Heart right ventricle (tissue), 16 donors: Measurements from ENCODE around the gene CEP128. TPM values are rescaled to one million over a fixed set of nuclear protein-coding genes. Genes with fewer than 3 reads are reported as not detected.

Source experiments
- ATAC-seq, 8 donors: fragments of 200-7000 bp; cut with Tn5 transposase; one replicate each; pipeline ENCODE4 v1.9.1; 2020; ENCODE audit warnings: mild to moderate bottlenecking in 8 of 8, moderate library complexity in 8 of 8, moderate number of reproducible peaks in 1 of 8
- DNase-seq, 2 donors: peaks; one replicate each; pipeline ENCODE4 v3.0.0-alpha.2; 2020
- H3K27ac ChIP-seq, 10 donors: fragments of 200-600 bp; sonication (generic) in 2 of 10; one replicate each; pipeline versions ENCODE4 v1.5.0 to v1.8.0; 2020 to 2022; ENCODE audit warnings: mild to moderate bottlenecking in 3 of 10
- H3K27me3 ChIP-seq, 7 donors: fragments of 200-600 bp; one replicate each; pipeline ENCODE4 v1.8.0; 2021 to 2022; ENCODE audit warnings: mild to moderate bottlenecking in 2 of 7
- H3K36me3 ChIP-seq, 9 donors: fragments of 200-600 bp; sonication (generic) in 1 of 9; one replicate each; pipeline versions ENCODE4 v1.5.0 to v1.8.0; 2020 to 2022; ENCODE audit warnings: mild to moderate bottlenecking in 2 of 9
- H3K4me1 ChIP-seq, 9 donors: fragments of 200-600 bp; sonication (generic) in 1 of 9; one replicate each; pipeline versions ENCODE4 v1.5.0 to v1.8.0; 2020 to 2022; ENCODE audit warnings: mild to moderate bottlenecking in 4 of 9
- H3K4me3 ChIP-seq, 10 donors: fragments of 200-600 bp; sonication (generic) in 2 of 10; one replicate each; pipeline versions ENCODE4 v1.5.0 to v1.8.0; 2020 to 2022; ENCODE audit warnings: mild to moderate bottlenecking in 7 of 10, moderate library complexity in 2 of 10
- H3K9me3 ChIP-seq, 11 donors: fragments of 200-600 bp in 10 of 11; sonication (generic) in 2 of 11; one replicate each; pipeline versions ENCODE4 v1.5.0 to v1.8.0; 2013 to 2022; ENCODE audit warnings: mild to moderate bottlenecking in 2 of 11, control low read depth in 1 of 11, moderate library complexity in 1 of 11
- CTCF ChIP-seq, 9 donors: fragments of 200-600 bp; sonication (generic) in 2 of 9; IDR thresholded peaks; one replicate each; pipeline versions ENCODE4 v1.5.0 to v1.8.0; 2021 to 2022; ENCODE audit warnings: antibody characterized with exemption in 9 of 9, mild to moderate bottlenecking in 5 of 9, moderate library complexity in 1 of 9
- WGBS, 2 donors: extraction: QIAGEN DNeasy Blood & Tissue Kit; methylation state at CpG; one replicate each; pipeline ENCODE4 v1.1.7; 2013; ENCODE audit warnings: inconsistent platforms in 1 of 2; 5-methylcytosine and 5-hydroxymethylcytosine counted together
- intact Hi-C, 10 donors: fragments of 100-400 bp; cut with DNase I; formaldehyde crosslinking; loops; one replicate each; pipeline versions ENCODE4 v1.11.1 to v1.14.2; 2022
- polyA plus RNA-seq, 2 donors: library from polyadenylated mRNA; stranded (reverse); fragments of 200-250 nt; gene quantifications; one replicate each; pipeline ENCODE4 v1.2.3, GENCODE V29; 2013
- total RNA-seq, 10 donors: library from RNA; stranded (reverse); fragmentation: NEBNext Ultra II Directional in 3 of 10; extraction: Animal tissue kit (Norgen Biotek cat#: 25700) in 3 of 10; gene quantifications; one replicate each; pipeline versions ENCODE4 v1.2.1 to v1.2.4, GENCODE V29; 2021 to 2023
- donor health status: Arrhythmogenic right ventricular cardiomyopathy.
- donor health status: ischemic (EF 13 %, LVEDD 7.1; RV severe dilation, severe dysfunction).
- donor health status: healthy with polysubstance abuse.
- donor health status: DM: no; HTN: yes; CAD: no.
- donor health status: DM: no; HTN: no; CAD: no.
- donor health status: ischemic (EF 25% LVEDD 6.9; RV normal size, moderate dysfunction).
- donor health status: ischemic (EF 25% LVEDD 5.7; RV mildly dilated, moderate dysfunction).
- donor health status: healthy.
- donor health status: DM: yes; HTN: yes; CAD: no.
- donor health status: Ischemic cardiomyopathy.
- donor health status: ischemic (EF 35%, LVEDD 5.7; RV mildly dilated, moderate dysfunction).
- donor health status: nonischemic (EF 11% LVEDD 7.7; RV severe dilation, severe dysfunction).
- donor health status: DM: yes; HTN: yes; CAD: no.
- donor health status: PGD.
- donor health status: ischemic (EF 29% LVEDD 5.4; RV normal size, mild dysfunction).
- donor health status: nonischemic (EF 23%, LVEDD 6.1; RV moderate dilation, normal function).

The CEP128 gene
- total and polyA plus RNA-seq, 12 donors: 0.93 to 4.9 (median 3.3) TPM

GRCh38 chr14:80906336-80906735, 35.2 kb downstream of the CEP128 start:
- H3K27me3 ChIP-seq: no peaks in the 10 kb centered on the region
- H3K9me3 ChIP-seq: no peaks in the 10 kb centered on the region
- TF ChIP-seq CTCF (IDR thresholded peaks at IDR 0.05): no peak
- H3K36me3 ChIP-seq: peaks cover 0 to 10% (median 0%) of the 10 kb centered on the region in 9 donors
- DNase-seq (no peak), ATAC-seq (no peak)
- WGBS, 2 donors: 0 to 38% methylated on average over 1 of the region's 1 CpG
- no peak overlapping the region for H3K27ac ChIP-seq
- intact Hi-C loops: no loop called here
- no peaks in the 10 kb centered on the region for H3K4me1 ChIP-seq
- H3K4me3 ChIP-seq: no peak overlapping the region

- no peaks in the 10 kb centered on the region for H3K4me1 ChIP-seq
- peaks cover 0 to 23% (median 0%) of the 10 kb centered on the region in 9 donors for H3K36me3 ChIP-seq
- no peak overlapping the region for H3K27ac ChIP-seq
- no peak overlapping the region for H3K4me3 ChIP-seq
- no peaks in the 10 kb centered on the region for H3K9me3 ChIP-seq
- WGBS, 2 donors: 83 to 95% methylated on average over 1 of the region's 1 CpG
- H3K27me3 ChIP-seq: no peaks in the 10 kb centered on the region
- intact Hi-C loops: no loop called here
- no peak for DNase-seq
- no peak for TF ChIP-seq CTCF (IDR thresholded peaks at IDR 0.05)
- no peak for ATAC-seq
These were observed 38.9 kb downstream of the CEP128 start for GRCh38 chr14:80902608-80903007.

GRCh38 chr14:80901822-80902221, 39.7 kb downstream of the CEP128 start:
- DNase-seq (no peak), ATAC-seq (no peak)
- no peaks in the 10 kb centered on the region for H3K27me3 ChIP-seq
- H3K36me3 ChIP-seq: peaks cover 0 to 23% (median 0%) of the 10 kb centered on the region in 9 donors
- no peak overlapping the region for H3K4me3 ChIP-seq
- no peak overlapping the region for H3K27ac ChIP-seq
- intact Hi-C loops: no loop called here
- TF ChIP-seq CTCF (IDR thresholded peaks at IDR 0.05): no peak
- 82 to 85% methylated on average over 3 of the region's 3 CpGs for WGBS, 2 donors
- H3K4me1 ChIP-seq: no peaks in the 10 kb centered on the region
- H3K9me3 ChIP-seq: no peaks in the 10 kb centered on the region

- no peak for TF ChIP-seq CTCF (IDR thresholded peaks at IDR 0.05)
- no peaks in the 10 kb centered on the region for H3K27me3 ChIP-seq
- no peak overlapping the region for H3K27ac ChIP-seq
- WGBS, 2 donors: 95 to 98% methylated on average over 3 of the region's 3 CpGs
- H3K4me1 ChIP-seq: no peaks in the 10 kb centered on the region
- no peaks in the 10 kb centered on the region for H3K9me3 ChIP-seq
- H3K36me3 ChIP-seq: peaks cover 0 to 23% (median 0%) of the 10 kb centered on the region in 9 donors
- intact Hi-C loops: no loop called here
- DNase-seq (no peak), ATAC-seq (no peak)
- H3K4me3 ChIP-seq: no peak overlapping the region
These were observed 40.3 kb downstream of the CEP128 start for GRCh38 chr14:80901260-80901659.
